ENCODE data around the gene SH2D2A.

Gene SH2D2A

DNA sequence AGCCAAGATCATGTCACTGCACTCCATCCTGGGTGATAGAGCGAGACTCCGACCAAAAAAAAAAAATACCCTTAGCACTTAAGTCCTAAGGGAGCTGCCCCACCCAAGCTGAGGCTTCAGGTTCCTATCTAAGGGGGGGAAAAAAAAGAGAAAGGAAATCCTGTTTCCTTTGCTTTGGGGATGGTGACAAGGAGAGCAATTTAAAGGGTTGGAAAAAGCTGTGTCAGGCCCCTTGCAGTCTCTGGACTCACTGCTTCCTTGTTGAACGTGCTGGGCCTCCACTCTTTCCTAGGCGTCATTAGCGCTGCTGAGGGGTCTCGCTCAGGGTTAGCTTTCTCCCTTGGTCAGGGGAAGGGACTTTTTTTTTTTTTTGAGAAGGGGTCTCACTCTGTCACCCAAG, 31.2 kb downstream of the SH2D2A start:
- H3K4me1 Mint-ChIP-seq, result peaks cover 5% of the 10 kb centered on the region
- H3K4me3 Mint-ChIP-seq, result no peak overlapping the region
- peaks cover 67% of the 10 kb centered on the region for H3K36me3 Mint-ChIP-seq (ENCODE audit: low read depth)
- no peak for DNase-seq
- peak overlapping the region; percentile 92 for H3K27ac Mint-ChIP-seq
- H3K27me3 Mint-ChIP-seq (ENCODE audit: low read depth, poor library complexity), result no peaks in the 10 kb centered on the region
- TF ChIP-seq CTCF (IDR thresholded peaks at IDR 0.05), result no peak
- H3K9me3 Mint-ChIP-seq, result no peaks in the 10 kb centered on the region

DNA sequence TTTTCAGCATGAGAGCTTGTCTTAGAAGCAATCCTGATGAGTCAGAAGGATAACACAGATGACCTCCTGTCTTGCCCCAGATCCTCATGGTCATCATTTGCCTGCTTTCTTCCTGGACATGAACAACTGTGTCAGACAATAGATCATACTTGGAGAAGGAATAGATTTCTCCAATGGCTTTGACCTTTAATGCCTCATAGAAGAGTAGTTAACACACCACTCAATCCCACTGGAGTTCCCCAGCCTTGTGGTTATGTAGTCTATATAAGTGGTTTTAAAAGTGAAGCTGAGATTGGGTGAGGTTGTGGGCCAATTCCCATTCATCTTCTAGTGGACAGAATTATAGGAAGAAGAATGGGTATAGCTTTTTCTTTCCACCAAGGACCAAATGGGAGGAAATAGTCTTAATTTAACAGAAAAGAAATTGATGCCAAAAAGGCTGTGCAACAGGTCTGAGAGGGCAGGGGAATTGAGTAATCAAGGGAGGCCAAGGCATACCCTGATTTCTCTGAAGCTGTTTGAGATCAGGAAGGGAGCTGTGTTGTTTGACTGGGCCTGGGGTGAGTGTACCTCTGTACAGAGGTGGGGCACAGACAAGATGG, 35.0 kb downstream of the SH2D2A start:
- no peaks in the 10 kb centered on the region for H3K27me3 Mint-ChIP-seq (ENCODE audit: low read depth, poor library complexity)
- TF ChIP-seq CTCF (IDR thresholded peaks at IDR 0.05), result no peak
- peaks cover 43% of the 10 kb centered on the region for H3K36me3 Mint-ChIP-seq (ENCODE audit: low read depth)
- H3K27ac Mint-ChIP-seq, result no peak overlapping the region
- no peaks in the 10 kb centered on the region for H3K9me3 Mint-ChIP-seq
- peaks cover 7% of the 10 kb centered on the region for H3K4me1 Mint-ChIP-seq
- DNase-seq, result no peak
- no peak overlapping the region for H3K4me3 Mint-ChIP-seq

GRCh38 chr1:156777573-156777972, 39.1 kb downstream of the SH2D2A start:
- Mint-ChIP-seq H3K27me3 (ENCODE audit: low read depth, poor library complexity) (no peaks in the 10 kb centered on the region), H3K4me1 (peaks cover 30% of the 10 kb centered on the region), H3K36me3 (ENCODE audit: low read depth) (peaks cover 39% of the 10 kb centered on the region)

DNA sequence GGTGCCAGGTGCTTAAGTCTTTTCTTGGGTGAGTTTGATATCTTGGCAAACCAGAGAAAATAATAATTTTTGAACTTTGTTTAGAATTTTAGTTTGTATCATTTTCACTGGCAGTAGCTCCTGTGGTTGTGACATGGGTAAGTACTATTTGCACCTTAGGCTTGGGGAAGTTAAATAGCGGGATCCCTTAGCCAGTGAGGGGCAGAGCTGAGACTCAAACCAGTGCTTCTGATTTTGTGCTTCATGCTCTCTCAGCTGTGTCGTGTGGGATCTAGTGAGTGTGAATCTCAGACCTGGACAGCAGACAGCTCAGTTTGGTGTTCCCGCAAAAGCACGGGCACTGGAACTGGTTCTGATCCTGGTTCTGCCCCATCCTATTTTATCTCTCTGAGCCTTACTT, 39.7 kb downstream of the SH2D2A start:
- H3K9me3 Mint-ChIP-seq, result no peaks in the 10 kb centered on the region
- no peak for TF ChIP-seq CTCF (IDR thresholded peaks at IDR 0.05)
- no peaks in the 10 kb centered on the region for H3K27me3 Mint-ChIP-seq (ENCODE audit: low read depth, poor library complexity)
- no peak overlapping the region for H3K4me3 Mint-ChIP-seq
- DNase-seq, result no peak
- peaks cover 36% of the 10 kb centered on the region for H3K4me1 Mint-ChIP-seq
- H3K36me3 Mint-ChIP-seq (ENCODE audit: low read depth), result peaks cover 34% of the 10 kb centered on the region
- H3K27ac Mint-ChIP-seq, result peak overlapping the region; percentile 13

More at GRCh38 chr1:156777573-156777972, 39.1 kb downstream of the SH2D2A start:
- H3K9me3 Mint-ChIP-seq, result no peaks in the 10 kb centered on the region
- H3K27ac Mint-ChIP-seq, result peak overlapping the region; percentile 13
- no peak for DNase-seq
- H3K4me3 Mint-ChIP-seq, result no peak overlapping the region
- TF ChIP-seq CTCF (IDR thresholded peaks at IDR 0.05), result no peak

DNA sequence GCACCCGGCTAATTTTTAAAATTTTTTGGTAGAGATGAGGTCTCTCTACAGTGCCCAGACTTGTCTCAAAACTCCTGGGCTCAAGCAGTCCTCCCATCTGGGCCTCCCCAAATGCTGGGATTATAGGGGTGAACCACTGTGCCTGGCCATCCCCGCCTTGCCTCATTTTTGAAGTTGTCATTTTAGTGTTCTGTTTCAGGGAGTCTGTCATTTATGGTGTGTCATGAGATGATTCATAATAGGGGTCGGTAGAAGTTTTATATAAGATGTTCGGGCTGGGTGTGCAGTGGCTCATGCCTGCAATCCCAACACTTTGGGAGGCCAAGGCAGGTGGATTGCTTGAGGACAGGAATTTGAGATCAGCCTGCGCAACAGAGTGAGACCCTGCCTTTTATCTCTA, 40.8 kb downstream of the SH2D2A start:
- Mint-ChIP-seq H3K4me3 (no peak overlapping the region), H3K4me1 (peaks cover 40% of the 10 kb centered on the region), H3K27me3 (ENCODE audit: low read depth, poor library complexity) (no peaks in the 10 kb centered on the region), H3K36me3 (ENCODE audit: low read depth) (peaks cover 32% of the 10 kb centered on the region), H3K27ac (peak overlapping the region; percentile 28), H3K9me3 (no peaks in the 10 kb centered on the region)
- no peak for DNase-seq
- TF ChIP-seq CTCF (IDR thresholded peaks at IDR 0.05), result no peak

- DNase-seq, result no peak
- Mint-ChIP-seq H3K36me3 (ENCODE audit: low read depth) (peaks cover 43% of the 10 kb centered on the region), H3K27ac (no peak overlapping the region), H3K27me3 (ENCODE audit: low read depth, poor library complexity) (no peaks in the 10 kb centered on the region), H3K4me1 (peaks cover 61% of the 10 kb centered on the region), H3K9me3 (no peaks in the 10 kb centered on the region), H3K4me3 (no peak overlapping the region)
- no peak for TF ChIP-seq CTCF (IDR thresholded peaks at IDR 0.05)
These were observed 43.0 kb downstream of the SH2D2A start for GRCh38 chr1:156773607-156774006.

All from nephron progenitor cell (in vitro differentiated cells).